ENCODE measurements around the gene PANK4.

DNA sequence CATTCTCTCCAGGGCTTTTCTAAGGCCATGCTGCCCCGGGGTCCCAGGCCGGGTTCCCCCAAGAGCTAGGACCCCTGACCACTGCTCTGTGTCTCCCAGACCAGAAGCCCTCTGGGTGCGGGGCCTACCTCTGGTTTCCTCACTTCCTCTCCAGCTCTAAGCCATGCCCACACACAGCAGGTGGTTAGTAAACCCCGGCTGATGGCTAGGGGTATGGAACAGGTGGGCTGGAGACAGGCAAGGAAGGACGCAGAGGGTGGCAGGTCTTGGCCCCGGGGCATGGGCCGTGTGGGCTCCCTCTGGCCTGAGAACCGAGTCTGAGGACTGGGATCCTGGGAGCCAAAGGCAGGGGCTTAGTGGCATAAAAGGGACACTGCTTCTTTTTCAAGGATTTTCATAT, 66.2 kb downstream of the PANK4 start:
- TF ChIP-seq CTCF (IDR thresholded peaks at IDR 0.05; ENCODE audit: extremely low read depth in 1 of 2, insufficient read depth in 1 of 2, low read depth in 1 of 2, low read length in 2 of 2), result no peak
- TF ChIP-seq POLR2AphosphoS5 (IDR thresholded peaks at IDR 0.05; ENCODE audit: insufficient read depth, low read depth, low read length), result no peak
- TF ChIP-seq, protein P1, sequence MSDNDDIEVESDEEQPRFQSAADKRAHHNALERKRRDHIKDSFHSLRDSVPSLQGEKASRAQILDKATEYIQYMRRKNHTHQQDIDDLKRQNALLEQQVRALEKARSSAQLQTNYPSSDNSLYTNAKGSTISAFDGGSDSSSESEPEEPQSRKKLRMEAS (IDR thresholded peaks at IDR 0.05; ENCODE audit: insufficient read depth, insufficient read length), result no peak
- no peak for TF ChIP-seq POLR2A (IDR thresholded peaks at IDR 0.05; ENCODE audit: low read depth, low read length)
- no peak for TF ChIP-seq FOS (IDR thresholded peaks at IDR 0.05; ENCODE audit: borderline replicate concordance, insufficient read depth, low read length)
- TF ChIP-seq EZH2 (IDR thresholded peaks at IDR 0.05; ENCODE audit: borderline replicate concordance, low read depth, low read length, severe bottlenecking), result no peak
- TF ChIP-seq MYC (IDR thresholded peaks at IDR 0.05; ENCODE audit: low read depth, low read length), result no peak
- TF ChIP-seq GATA2 (IDR thresholded peaks at IDR 0.05; ENCODE audit: insufficient read depth, insufficient read length, low read depth, low read length), result no peak

All from endothelial cell of umbilical vein (primary cell).